SH-SY5Y (cell line): ENCODE measurements around the gene JADE3.

Source experiments
- GATA2 ChIP-seq: IDR thresholded peaks from 2 replicates; pipeline ENCODE4 v1.6.1; 2011; ENCODE audit warnings: mild to moderate bottlenecking, low read depth, low read length
- GATA3 ChIP-seq: IDR thresholded peaks from 2 replicates; pipeline ENCODE4 v1.6.1; 2011; ENCODE audit warnings: low read depth, mild to moderate bottlenecking, low read length, moderate library complexity

JADE3 gene

GRCh38 chrX:46917622-46918021, 5.4 kb downstream of the JADE3 start:
- TF ChIP-seq GATA2 (no peak), GATA3 (no peak)

- no peak for TF ChIP-seq GATA2
- TF ChIP-seq GATA3: no peak
These were observed 6.2 kb downstream of the JADE3 start for GRCh38 chrX:46918434-46918833.

- TF ChIP-seq GATA3 (no peak), GATA2 (no peak)
These were observed 8.0 kb downstream of the JADE3 start for GRCh38 chrX:46920235-46920634.

GRCh38 chrX:46922611-46923010, 10.4 kb downstream of the JADE3 start:
- no peak for TF ChIP-seq GATA3
- no peak for TF ChIP-seq GATA2

GRCh38 chrX:46927718-46928117, 15.5 kb downstream of the JADE3 start:
- no peak for TF ChIP-seq GATA2
- no peak for TF ChIP-seq GATA3

GRCh38 chrX:46929439-46930261, 17.4 kb downstream of the JADE3 start:
- TF ChIP-seq GATA2: no peak
- TF ChIP-seq GATA3: no peak

- TF ChIP-seq GATA3 (no peak), GATA2 (no peak)
These were observed 23.1 kb downstream of the JADE3 start for GRCh38 chrX:46935295-46935694.

- TF ChIP-seq GATA3 (no peak), GATA2 (no peak)
These were observed 26.4 kb downstream of the JADE3 start for GRCh38 chrX:46938589-46938988.

GRCh38 chrX:46941341-46941740, 29.1 kb downstream of the JADE3 start:
- TF ChIP-seq GATA2 (no peak), GATA3 (no peak)

- TF ChIP-seq GATA3 (no peak), GATA2 (no peak)
These were observed 40.9 kb downstream of the JADE3 start for GRCh38 chrX:46953137-46953527.

GRCh38 chrX:46953597-46953996, 41.4 kb downstream of the JADE3 start:
- no peak for TF ChIP-seq GATA2
- TF ChIP-seq GATA3: no peak

- TF ChIP-seq GATA2 (no peak), GATA3 (no peak)
These were observed 42.5 kb downstream of the JADE3 start for GRCh38 chrX:46954716-46955115.

GRCh38 chrX:46957297-46957696, 45.1 kb downstream of the JADE3 start:
- TF ChIP-seq GATA2: no peak
- no peak for TF ChIP-seq GATA3

- no peak for TF ChIP-seq GATA2
- no peak for TF ChIP-seq GATA3
These were observed 46.9 kb downstream of the JADE3 start for GRCh38 chrX:46959101-46959500.

GRCh38 chrX:46959985-46960700, 47.9 kb downstream of the JADE3 start:
- no peak for TF ChIP-seq GATA3
- no peak for TF ChIP-seq GATA2

GRCh38 chrX:46961097-46961496, 48.9 kb downstream of the JADE3 start:
- TF ChIP-seq GATA3 (no peak), GATA2 (no peak)
